Urothelium cell line (cell line): Measurements from ENCODE around the gene TNIP1.
A peak's percentile ranks its signal among the peaks of the same experiment; 100 is the strongest.

Experiments used
- DNase-seq: peaks from one replicate; pipeline ENCODE4 v3.0.0; 2011; ENCODE audit warnings: low spot score, mixed read lengths
- FAIRE-seq: peaks from 2 replicates; lab custom pipeline; 2011; peaks lifted over from hg19 to GRCh38; lab: Jason Lieb, UNC

The TNIP1 gene

GRCh38 chr5:151085517-151086041 lies 4.7 kb upstream of the TNIP1 start:
- no peak for FAIRE-seq
- DNase-seq = no peak

GRCh38 chr5:151084363-151084762 lies 3.5 kb upstream of the TNIP1 start:
- FAIRE-seq (no peak), DNase-seq (no peak)

GRCh38 chr5:151083081-151083676 lies 2.3 kb upstream of the TNIP1 start:
- DNase-seq (peak; percentile 42), FAIRE-seq (peak; percentile 5)

- peak; percentile 49 for DNase-seq
- no peak for FAIRE-seq
Measured at GRCh38 chr5:151082282-151082902, 1.6 kb upstream of the TNIP1 start.

GRCh38 chr5:151081431-151082281 lies 822 bp upstream of the TNIP1 start:
- DNase-seq = no peak
- no peak for FAIRE-seq

- DNase-seq (peak; percentile 30), FAIRE-seq (no peak)
Measured at GRCh38 chr5:151079838-151080612, 809 bp downstream of the TNIP1 start.

- FAIRE-seq = no peak
- no peak for DNase-seq
Measured at GRCh38 chr5:151078490-151079262, 2.2 kb downstream of the TNIP1 start.

- DNase-seq (no peak), FAIRE-seq (no peak)
Measured at GRCh38 chr5:151077967-151078366, 2.9 kb downstream of the TNIP1 start.

- FAIRE-seq (no peak), DNase-seq (no peak)
Measured at GRCh38 chr5:151077419-151077818, 3.4 kb downstream of the TNIP1 start.

GRCh38 chr5:151076616-151077015 lies 4.2 kb downstream of the TNIP1 start:
- FAIRE-seq = no peak
- DNase-seq = no peak

- FAIRE-seq (no peak), DNase-seq (no peak)
Measured at GRCh38 chr5:151075698-151076331, 5.0 kb downstream of the TNIP1 start.

GRCh38 chr5:151074557-151074956 lies 6.3 kb downstream of the TNIP1 start:
- FAIRE-seq (no peak), DNase-seq (no peak)

- FAIRE-seq (no peak), DNase-seq (no peak)
Measured at GRCh38 chr5:151073280-151073679, 7.6 kb downstream of the TNIP1 start.

GRCh38 chr5:151072630-151073025 lies 8.2 kb downstream of the TNIP1 start:
- peak; percentile 66 for DNase-seq
- peak; percentile 46 for FAIRE-seq

GRCh38 chr5:151071848-151072629 lies 8.8 kb downstream of the TNIP1 start:
- no peak for FAIRE-seq

GRCh38 chr5:151071021-151071420 lies 9.8 kb downstream of the TNIP1 start:
- no peak for FAIRE-seq
- no peak for DNase-seq

More at GRCh38 chr5:151071848-151072629, 8.8 kb downstream of the TNIP1 start:
- no peak for DNase-seq

GRCh38 chr5:151070449-151070848 lies 10.4 kb downstream of the TNIP1 start:
- FAIRE-seq (no peak), DNase-seq (no peak)

GRCh38 chr5:151068433-151069197 lies 12.2 kb downstream of the TNIP1 start:
- no peak for DNase-seq
- FAIRE-seq = no peak
